SK-N-DZ (cell line): ENCODE results near the gene ZNF140.
A peak's percentile ranks its signal among the peaks of the same experiment; 100 is the strongest.

Source experiments
- DNase-seq: peaks from one replicate; pipeline ENCODE4 v3.0.0-alpha.2; 2015; ENCODE audit warnings: low spot score

Gene ZNF140

GRCh38 chr12:133130038-133130807 lies 49.5 kb downstream of the ZNF140 start, which contains the start of the genes ZNF10 and ZNF891:
TSS of gene ZNF10 (plus strand) at chr12:133130627. CDS start at chr12:133144493, 13,866 bp downstream.
TSS of gene ZNF891 (minus strand) at chr12:133130274. CDS start at chr12:133121918, 8,356 bp downstream.
- DNase-seq = peak; percentile 98

- DNase-seq = no peak
These were observed 50.0 kb downstream of the ZNF140 start for GRCh38 chr12:133130808-133131128.

GRCh38 chr12:133135747-133136146 lies 55.0 kb downstream of the ZNF140 start:
- no peak for DNase-seq

- no peak for DNase-seq
These were observed 65.3 kb downstream of the ZNF140 start for GRCh38 chr12:133145981-133146380.

GRCh38 chr12:133156125-133156690 lies 75.5 kb downstream of the ZNF140 start:
- DNase-seq = no peak
